Left kidney (tissue), 2 donors: ENCODE results near the gene IQGAP3. TPM values are rescaled to one million over a fixed set of nuclear protein-coding genes. Genes with fewer than 3 reads are reported as not detected.
A peak's percentile ranks its signal among the peaks of the same experiment; 100 is the strongest.

Source experiments
- DNase-seq: peaks from one replicate; pipeline ENCODE4 v3.0.0-alpha.2; 2013
- polyA plus RNA-seq: library from polyadenylated mRNA; unstranded; fragments of 120-200 nt; gene quantifications from one replicate; pipeline ENCODE4 v1.2.1, GENCODE V29; 2013; ENCODE audit not compliant: insufficient read length

IQGAP3 gene
- polyA plus RNA-seq, 1 donor: 22.8 TPM

DNA sequence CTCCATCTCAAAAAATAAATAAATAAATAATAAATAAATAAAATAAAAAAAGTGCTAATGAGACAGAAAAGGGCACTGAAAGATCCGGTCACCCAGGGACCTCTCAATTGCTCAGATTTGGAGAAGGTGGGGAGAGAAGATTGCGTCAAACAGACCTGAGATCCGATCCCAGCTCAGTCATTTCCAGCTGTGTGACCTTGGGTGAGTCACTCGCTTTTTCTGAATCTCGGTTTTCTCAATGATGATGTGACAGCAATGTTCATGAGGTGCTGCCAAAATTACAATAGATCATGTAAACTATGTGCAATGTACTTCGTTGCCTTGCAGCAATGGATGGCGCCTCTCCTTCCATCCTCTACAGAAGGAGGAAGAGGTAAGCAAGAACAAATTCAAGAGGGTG, 60.7 kb downstream of the IQGAP3 start:
- no peak for DNase-seq

DNA sequence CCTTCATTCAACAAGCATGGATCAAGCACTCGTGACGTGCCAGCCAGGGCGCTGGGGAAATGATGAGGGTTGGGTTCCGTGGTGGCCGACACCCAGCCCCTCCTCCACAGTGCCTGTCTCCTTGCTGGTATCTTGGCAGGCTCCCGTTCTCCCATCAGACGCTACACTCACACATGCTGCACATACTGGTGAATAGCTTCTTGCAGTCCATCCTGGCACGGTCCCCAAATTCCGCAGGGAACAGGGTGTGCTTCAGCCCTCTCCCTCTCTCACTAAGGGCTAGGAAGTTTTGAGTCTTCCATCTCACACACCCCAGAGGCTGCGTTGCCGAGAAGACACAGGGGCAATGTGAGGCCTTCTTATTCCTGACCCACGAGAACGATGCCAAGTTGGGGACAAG, 61.7 kb downstream of the IQGAP3 start:
- DNase-seq: no peak

DNA sequence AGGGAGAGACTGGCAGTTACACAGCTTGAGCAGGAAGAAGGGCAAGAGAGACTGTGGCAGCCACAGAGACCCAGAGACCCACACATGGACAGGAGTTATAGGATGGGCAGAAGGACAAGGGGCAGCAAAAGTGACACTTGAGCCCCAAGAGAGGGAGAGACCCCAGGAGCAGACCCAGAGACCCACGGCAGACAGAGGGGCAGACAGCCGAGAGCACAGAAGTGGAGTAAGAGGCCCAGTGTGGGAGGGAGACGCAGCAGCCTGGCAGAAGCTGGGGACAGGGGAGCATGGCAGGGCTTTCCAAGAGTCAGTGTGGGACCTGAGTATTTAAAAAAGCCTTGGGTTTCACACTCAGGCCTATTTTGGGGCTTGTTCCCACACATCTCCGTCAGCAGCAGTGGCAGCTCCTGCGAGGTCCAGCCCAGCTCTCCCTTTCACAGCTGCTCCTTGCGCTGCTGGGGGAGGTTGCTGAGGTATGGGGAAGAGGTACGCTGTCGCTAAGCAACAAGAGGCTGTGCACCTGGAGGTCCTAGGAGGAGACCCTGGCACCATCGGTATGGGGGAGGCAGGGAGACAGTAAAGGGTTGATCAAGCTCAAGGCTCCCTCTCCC, 62.8 kb downstream of the IQGAP3 start:
- no peak for DNase-seq

DNA sequence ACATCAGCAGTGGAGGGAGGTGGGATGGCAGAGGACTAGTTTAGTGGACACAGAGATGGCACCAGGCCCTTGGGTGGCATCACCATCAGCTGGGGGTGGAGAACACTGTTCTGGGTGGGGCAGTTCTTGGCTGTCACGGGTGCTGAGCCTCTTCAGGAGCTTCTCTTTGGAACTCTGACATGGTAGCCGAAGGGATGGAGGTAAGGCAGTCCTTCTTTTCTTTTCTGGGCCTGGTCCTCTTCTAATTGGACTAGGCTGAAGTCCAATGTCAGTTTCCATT, 63.5 kb downstream of the IQGAP3 start:
- no peak for DNase-seq

DNA sequence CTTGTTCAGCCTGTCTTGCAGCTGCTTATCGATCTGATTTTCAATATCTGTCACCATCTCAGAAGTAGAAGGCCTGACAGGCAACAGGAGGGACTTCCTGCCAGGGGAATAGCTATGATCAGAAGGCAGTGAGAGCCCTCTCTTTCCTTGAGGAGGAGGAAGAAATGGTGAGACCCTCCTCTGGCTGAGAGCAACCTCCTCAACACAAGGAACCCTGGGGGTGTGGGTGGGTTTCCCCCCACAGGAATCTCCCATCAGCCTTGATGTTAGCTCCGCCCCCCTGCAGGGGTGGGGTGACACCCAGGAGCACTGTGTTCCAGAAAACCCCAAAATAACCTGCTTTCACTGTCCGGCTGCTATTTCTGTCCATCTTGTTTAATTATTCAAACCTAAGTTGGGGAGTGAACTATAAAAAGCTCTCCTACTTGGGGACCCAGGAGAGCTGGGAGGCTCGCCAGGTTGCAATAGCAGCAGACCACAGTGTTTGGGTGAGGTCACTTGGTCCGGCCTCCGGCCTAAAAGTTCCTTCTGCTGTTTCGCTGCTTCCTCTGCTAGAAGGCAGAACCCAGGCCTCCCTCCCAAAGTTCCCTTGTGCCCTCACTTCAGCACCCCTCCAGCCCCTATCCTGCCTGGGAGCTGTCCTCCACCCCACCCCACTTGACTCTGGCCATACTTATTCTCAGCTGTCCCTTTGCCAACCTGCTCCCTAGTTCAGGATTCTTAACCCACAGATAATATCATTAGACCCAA, 64.0 kb downstream of the IQGAP3 start:
- no peak for DNase-seq

DNA sequence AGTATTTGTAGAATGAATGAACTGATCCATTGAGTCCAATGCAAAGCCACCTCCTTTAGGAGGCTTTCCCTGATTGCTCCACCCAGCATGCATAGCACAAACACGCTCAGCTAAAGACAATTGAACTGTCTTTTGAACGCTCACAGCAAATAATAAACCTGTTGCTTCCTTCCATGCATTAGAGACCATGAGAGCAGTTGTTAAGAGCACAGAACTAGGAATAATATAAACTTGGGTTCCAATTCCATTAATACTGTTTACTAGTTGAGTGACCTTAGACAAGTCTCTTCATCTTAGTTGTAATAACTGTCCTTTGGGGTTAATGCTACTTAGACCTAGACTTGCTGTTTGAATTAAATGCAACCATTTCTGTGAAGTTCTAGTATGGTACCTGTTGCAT, 65.9 kb downstream of the IQGAP3 start:
- DNase-seq: no peak

DNA sequence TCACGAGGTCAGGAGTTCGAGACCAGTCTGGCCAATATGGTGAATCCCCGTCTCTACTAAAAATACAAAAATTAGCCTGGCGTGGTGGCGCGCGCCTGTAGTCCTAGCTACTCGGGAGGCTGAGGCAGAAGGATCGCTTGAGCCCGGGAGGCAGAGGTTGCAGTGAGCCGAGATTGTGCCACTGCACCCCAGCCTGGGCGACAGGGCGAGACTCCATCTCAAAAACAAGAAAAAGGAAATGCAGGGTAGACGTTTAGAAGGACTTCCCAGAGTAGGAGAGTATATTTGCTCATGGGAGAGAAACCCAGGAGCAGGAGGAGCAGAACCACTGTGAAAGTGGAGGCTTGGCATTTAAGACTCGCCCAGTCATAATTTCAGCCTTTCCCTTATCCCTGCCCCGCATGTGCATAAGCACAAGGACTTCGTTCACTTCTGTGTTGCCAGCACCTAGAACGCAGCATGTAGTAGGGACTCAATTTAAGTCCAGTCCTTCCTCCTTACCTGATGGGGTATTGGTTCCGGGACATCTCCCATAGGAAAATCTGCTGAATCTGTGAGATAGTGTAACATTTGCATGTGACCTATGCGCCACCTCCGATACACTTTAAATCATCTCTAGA, 66.6 kb downstream of the IQGAP3 start:
- DNase-seq: no peak

DNA sequence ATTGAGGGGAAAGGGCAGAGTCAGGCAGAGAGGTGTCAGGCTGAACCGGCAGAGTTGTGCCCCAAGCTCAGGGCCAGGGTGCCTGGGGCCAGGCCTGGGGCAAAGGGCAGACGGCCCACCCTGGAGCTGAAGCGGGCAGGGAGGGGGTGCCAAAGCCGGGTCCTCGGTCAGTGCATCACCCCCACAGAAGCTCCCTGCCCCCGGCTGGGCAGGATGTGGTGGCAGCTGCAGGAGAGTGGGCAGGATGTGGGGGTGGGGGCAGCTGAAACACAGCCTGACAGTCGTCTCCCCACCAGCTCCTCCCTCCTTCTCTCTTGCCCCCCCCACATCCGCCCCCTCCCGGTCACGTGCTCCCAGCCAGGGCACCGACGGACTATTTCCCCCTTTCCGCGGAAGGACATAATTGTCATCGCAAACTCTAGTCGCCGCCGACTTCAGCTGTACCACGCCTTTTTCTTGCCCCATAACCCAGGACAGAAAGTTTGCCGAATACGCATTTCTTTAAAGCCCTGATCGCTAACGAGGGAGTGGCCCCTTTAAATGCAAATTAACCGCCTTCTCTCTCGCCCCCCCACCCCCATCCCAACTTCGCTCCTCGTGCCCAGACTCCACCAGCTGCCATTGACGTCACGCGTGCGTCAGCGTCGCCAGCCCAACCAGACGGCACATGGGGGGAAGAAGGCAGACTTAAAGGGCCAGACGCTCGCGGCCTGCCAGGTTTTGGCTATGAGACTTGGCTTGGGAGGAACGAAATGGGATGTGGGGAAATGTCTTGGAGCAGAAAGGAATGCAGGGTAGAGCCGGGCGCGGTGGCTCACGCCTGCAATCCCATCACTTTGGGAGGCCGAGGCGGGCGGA, 67.3 kb downstream of the IQGAP3 start:
- DNase-seq: peak; percentile 98

DNA sequence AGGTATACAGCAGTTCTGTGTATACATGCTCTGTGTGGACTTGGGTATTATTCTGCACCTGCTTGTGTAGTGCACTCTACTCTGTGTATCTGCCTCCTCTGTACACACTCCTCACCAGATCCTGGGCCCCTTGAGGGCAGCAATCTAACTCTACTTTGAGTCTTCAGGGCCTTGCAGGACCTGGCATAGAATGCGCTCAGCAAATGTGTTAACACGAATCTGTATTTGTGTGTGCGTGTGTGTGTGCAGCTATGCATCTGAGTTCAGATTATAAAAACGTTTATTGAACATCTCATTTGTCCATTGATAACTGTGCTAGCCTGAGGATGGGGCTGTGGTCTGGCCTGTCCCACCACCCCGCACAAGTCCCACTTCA, 67.9 kb downstream of the IQGAP3 start:
- DNase-seq: no peak

DNA sequence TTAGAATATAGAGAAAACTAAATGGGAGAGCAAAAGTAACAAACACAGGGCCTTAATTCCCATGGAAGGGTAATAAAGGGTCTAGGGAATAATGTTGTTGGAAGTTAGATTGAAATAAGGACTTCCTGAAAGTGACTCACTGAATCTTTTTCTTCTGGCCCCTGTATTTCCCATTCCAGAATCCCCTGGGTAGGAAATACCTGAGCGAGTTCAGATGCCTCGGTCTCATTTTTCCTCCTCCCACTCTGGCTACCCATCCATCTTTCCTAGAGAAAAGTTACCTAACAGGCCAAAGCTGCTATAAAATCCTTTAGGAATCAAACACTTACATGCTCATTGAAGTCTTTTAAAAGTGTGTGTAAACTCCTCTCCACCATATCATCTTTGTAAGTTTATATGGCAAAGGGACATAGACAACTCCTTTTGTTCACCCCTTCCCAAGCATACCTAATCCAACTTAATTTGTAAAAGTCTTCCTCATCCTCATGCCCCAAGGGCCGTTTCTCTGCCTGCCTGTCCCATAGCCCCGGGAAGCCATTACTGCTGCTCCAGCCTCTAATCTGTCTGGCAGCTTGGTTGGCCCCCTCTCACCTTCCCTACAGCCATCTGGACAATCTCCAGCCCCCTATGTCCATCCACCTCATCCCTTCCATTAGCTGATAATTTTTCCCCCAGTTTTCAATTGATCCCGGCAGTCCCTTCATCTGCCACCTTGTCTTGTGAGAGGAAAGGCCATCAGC, 68.5 kb downstream of the IQGAP3 start:
- DNase-seq: no peak

DNA sequence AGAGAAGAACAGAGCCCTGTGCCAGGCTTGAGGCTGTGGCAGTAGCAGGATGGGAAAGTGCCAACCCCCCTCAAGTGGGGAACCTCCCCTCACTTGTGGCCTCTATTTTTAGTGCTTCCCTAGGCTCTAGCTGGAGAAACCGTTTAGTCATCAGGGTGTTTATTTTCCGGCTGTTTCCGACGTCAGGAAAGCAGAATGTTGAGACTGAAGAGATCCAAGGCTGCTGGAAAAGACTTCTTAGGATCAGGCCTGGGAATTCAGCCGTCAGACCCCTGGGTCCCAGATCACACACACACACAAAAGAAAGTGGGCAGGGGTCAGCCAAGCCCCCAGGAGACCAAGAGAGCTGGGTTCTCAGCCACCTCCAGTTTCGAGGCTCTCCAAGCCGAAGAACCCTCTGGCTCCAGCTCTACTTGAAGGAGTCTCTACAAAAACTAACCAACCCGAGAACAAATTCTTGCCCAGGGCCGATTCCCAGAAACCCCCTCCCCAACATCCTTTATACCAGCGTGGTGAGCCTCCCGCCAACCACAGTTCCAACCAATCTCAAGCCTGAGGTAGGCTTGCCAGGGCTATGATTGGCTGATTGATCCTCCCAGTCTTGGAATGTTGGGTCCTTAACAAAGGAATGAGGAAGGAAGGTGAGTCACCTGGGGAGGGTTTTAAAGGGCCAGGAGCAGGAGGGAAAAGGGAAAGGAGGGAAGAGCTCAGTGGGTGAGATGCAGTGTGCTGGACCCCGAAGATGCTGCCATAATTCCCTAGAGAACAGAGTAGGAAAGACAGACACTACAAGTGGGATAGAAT, 69.3 kb downstream of the IQGAP3 start:
- DNase-seq: peak; percentile 63

DNA sequence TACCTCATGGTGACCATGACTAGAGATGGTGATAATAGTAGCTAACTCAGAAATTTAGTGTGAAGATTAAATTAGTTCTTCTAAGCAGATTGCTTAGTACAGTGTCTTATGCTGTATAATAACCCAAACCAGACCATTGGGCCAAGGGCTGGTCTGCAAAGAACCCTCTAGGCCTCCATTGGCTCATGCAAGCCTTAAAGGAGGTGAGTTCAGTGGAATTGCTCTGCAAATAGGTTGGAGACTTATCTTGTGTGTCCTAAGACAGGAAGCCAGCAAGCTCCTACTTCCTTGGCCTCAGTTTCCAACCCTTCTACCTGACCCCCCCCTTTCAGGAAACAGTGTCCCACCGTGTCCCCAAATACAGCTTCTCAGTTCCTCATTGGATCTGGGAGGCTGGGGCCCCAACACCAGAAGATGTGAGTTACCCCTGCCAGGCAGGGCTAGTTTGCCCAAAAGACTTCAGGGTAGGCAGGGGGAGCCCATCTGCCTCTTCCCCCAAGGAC, 69.9 kb downstream of the IQGAP3 start:
- no peak for DNase-seq

DNA sequence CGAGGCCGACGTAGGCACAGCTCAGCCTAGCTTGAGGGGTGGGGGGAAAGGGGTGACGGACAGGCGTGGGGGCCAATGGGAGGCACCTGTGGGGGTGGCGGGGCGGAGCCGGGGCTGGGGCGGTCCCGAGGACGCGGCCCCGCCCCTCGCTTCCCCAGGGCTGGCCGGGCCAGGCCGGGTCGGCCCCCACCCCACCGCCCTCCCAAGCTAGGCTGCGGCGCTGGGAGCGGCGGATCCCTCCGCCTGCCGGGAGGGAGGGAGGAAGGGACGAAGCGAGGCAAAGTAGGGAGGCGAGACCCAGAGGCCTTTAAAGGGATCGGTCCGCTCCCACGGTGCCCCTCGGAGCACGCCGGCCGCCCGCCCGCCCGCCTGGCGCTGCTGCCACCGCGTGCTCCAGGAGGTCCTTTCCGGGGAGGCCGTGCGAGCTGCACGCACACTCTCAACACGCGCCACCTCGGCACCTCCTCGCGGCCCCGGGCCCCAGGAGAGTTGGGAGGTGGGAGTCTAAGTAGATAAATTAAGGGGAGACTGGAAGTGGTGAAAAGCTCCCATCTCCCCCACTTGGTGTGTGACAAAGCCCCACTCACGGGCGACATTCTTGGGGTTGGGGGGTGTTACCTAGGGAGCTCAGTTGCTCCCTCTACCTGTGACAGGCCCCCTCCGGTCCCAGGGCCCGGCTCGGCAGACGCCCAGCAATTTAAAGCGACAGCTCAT, 71.4 kb downstream of the IQGAP3 start:
- peak; percentile 95 for DNase-seq

DNA sequence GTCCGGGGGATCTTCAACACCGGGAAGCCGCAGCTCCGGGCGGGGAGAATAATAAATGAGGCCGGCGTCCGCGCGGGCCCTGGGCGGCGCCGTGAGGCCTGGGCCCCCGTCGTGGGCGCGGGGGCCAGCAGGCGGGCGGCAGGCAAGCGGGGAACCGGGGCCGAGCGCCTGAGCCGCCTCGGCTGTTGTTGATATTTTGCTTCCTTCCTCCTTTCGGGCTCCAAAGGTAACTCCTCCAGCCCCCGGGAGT, 71.9 kb downstream of the IQGAP3 start, which contains the start of gene MEF2D:
MEF2D (minus strand) TSS at position 233 of the 250 bp plus-strand sequence. CDS start 17,483 bp downstream, outside the sequence.
- no peak for DNase-seq

DNA sequence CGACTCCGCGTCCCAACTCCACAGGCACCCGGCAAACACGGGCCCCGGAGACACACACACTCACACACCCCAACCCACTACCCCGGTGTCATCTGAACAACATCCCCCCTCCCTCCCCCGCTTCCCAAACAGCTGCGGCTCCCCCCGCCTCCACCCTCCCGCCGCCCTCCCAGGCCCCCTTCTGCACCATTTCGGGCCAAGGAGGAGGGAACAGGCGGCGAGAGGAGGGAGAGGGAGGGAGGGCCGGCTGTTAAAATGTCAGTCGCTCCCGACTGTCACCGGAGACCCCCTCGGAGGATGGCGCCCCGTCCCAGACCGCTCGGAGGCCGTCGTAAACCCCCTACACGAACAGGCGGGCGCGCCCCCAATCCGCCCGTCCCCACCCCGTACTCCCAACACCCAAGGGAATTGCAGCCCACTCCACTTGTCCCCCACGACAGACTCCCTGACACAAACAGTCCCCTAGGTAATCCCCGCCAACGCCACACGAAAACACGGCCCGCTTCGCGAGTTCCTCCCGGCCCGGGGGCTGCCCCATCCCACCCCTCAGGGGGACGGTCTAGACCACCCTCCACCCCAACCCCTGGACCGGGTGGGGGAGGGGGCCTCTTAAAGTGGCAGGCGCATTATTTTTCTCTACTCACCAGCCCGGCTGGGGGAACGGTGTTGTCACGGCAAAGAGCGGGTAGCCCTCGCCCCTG, 72.4 kb downstream of the IQGAP3 start:
- peak; percentile 66 for DNase-seq

DNA sequence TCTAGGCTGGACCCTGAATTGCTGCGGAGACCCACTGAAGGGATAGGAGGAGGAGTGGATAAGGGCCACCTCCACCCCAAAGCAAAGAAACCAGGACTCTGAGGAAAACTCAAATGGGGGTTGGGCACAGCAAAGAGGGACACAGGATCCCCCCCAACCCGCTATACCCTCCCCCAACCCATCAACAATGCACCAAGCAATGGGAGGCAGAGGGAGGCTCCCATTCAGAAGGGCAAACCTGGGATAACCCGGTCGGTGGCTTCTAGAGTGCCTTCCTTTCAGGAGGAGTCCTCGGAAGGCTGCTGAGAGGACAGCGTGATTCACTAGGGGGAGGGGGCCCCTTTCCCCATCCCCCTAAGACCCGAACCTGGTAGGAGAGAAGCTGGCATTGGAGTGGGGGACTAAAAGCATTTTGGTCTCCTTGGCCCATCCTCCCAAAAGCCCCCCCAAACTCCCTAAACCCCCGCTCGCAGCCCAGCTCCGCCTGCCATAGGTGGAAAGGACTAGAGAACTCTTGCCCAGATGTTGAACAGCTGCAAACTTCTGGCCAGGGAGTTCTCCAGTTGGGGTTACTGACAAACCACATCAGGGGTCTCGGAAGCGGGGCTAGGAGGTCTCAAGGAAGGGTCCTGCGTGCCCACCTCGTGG, 73.0 kb downstream of the IQGAP3 start:
- peak; percentile 60 for DNase-seq

DNA sequence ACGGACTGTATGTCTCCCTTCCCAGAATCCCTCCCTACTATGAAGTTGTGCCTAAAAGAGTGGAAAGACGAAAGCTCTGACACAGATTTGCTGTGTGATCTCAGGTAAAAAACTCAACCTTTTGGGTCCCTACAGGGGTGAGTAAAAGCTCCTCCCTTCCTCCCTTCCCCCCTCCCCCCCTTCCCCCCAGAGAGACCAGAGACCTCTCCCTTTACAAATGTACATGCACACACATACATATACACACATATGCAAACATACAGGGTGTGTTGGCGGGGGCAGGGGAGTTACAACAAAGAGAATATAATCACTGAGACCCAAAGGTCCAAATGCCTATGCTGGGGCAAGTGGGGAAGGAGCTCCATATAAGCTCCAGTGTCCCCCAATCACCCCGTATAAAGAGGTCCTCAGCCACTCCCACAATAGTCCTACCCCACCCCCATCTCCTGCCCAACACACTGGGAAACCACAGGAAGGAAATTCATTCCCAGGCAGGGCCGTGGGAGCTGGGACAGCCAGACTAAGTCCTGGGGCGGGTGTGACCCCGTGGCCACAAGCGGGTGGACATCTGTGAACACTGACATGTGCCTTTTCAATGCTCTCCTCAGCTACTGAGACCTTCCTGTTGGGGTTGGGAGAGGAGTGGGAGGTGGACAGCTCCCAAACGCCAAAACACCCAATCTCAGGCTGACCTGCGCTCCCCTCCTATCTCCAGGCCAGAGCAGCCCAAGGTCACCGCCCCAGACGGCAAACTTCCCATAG, 73.8 kb downstream of the IQGAP3 start:
- no peak for DNase-seq

DNA sequence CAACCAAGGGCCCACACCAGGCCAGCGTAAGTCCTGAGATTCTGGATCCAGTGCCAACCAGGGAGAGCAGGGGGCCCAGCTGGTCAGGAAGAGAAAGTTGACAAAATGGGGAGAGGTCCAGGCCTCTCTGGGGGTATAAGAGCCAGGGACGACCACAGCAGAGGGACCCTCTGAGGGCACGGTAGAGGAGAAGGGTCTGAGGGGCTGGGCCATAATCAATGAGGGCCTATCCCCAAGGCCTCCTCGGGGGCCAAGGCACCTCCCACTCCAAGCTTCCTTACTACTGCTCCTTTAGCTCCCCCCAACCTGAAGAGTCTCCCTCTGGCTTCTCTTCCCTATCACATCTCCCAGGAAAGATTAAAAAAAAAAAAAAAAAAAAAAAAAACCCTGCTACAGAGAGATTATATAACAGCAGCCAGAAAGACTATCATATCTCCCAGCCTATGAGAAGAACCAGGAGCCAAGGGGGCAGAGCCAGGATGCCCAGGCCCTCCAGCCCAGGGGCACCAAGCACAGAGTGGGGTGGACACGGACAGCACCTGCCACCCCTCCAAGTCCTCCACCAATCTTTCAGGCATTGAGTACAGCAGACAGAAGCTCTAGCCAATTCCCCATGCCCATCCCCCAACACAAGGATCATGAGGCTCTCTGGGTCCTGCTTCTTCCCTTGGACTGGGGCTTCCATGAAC, 74.5 kb downstream of the IQGAP3 start:
- no peak for DNase-seq
